ENCODE measurements around the gene C22orf42. TPM values are rescaled to one million over a fixed set of nuclear protein-coding genes. Genes with fewer than 3 reads are reported as not detected.

C22orf42 gene
- total and polyA plus RNA-seq, 2 donors (not counting 1 experiment from before 2014, with no cell fraction given), result not detected

- Histone ChIP-seq H2AFZ (ENCODE audit: low read length) (no peak overlapping the region), H3K79me2 (ENCODE audit: control insufficient read depth, insufficient read depth, low read length) (no peaks in the 10 kb centered on the region), H3K4me2 (ENCODE audit: extremely low read depth, insufficient read depth, low read length) (no peak overlapping the region), H3K9ac (ENCODE audit: insufficient read depth, low read length) (no peak overlapping the region), H3K4me1 (ENCODE audit: control insufficient read depth, extremely low read depth, insufficient read depth, low read length) (no peaks in the 10 kb centered on the region), H3K27me3 (ENCODE audit: control insufficient read depth, insufficient read depth, low read length) (peaks cover 4% of the 10 kb centered on the region), H3K36me3 (ENCODE audit: control insufficient read depth, insufficient read depth, low read length) (no peaks in the 10 kb centered on the region), H4K20me1 (ENCODE audit: control insufficient read depth, extremely low read depth, insufficient read depth, low read length) (no peaks in the 10 kb centered on the region), H3K9me3 (ENCODE audit: control insufficient read depth, insufficient read depth, low read depth, low read length) (no peaks in the 10 kb centered on the region), H3K27ac (ENCODE audit: insufficient read depth, low read length) (no peak overlapping the region), H3K4me3 (replicated peaks in 1 of 4; ENCODE audit: control extremely low read depth in 1 of 4, insufficient read depth in 1 of 4, low read depth in 3 of 4, low read length in 4 of 4) (no peak overlapping the region)
- TF ChIP-seq EZH2 (IDR thresholded peaks at IDR 0.05; ENCODE audit: low read length, missing control alignments) (no peak), CTCF (conservative IDR thresholded peaks at IDR 0.05 in 1 of 2, IDR thresholded peaks at IDR 0.05 in 1 of 2; ENCODE audit: low read depth in 1 of 2, low read length in 2 of 2) (no peak)
- DNase-seq (ENCODE audit: low read depth in 2 of 2), result no peak
These were observed 44.3 kb upstream of the C22orf42 start for GRCh38 chr22:32203181-32204039.

GRCh38 chr22:32202539-32203180, 43.6 kb upstream of the C22orf42 start:
- Histone ChIP-seq H3K27ac (ENCODE audit: insufficient read depth, low read length) (no peak overlapping the region), H3K4me1 (ENCODE audit: control insufficient read depth, extremely low read depth, insufficient read depth, low read length) (no peaks in the 10 kb centered on the region), H4K20me1 (ENCODE audit: control insufficient read depth, extremely low read depth, insufficient read depth, low read length) (no peaks in the 10 kb centered on the region), H3K36me3 (ENCODE audit: control insufficient read depth, insufficient read depth, low read length) (no peaks in the 10 kb centered on the region), H3K9me3 (ENCODE audit: control insufficient read depth, insufficient read depth, low read depth, low read length) (no peaks in the 10 kb centered on the region), H2AFZ (ENCODE audit: low read length) (no peak overlapping the region), H3K9ac (ENCODE audit: insufficient read depth, low read length) (no peak overlapping the region), H3K4me3 (replicated peaks in 1 of 4; ENCODE audit: control extremely low read depth in 1 of 4, insufficient read depth in 1 of 4, low read depth in 3 of 4, low read length in 4 of 4) (no peak overlapping the region), H3K4me2 (ENCODE audit: extremely low read depth, insufficient read depth, low read length) (no peak overlapping the region), H3K27me3 (ENCODE audit: control insufficient read depth, insufficient read depth, low read length) (peaks cover 4% of the 10 kb centered on the region), H3K79me2 (ENCODE audit: control insufficient read depth, insufficient read depth, low read length) (no peaks in the 10 kb centered on the region)
- peak; percentile 16 to 41 for DNase-seq (ENCODE audit: low read depth in 2 of 2)
- no peak for TF ChIP-seq EZH2 (IDR thresholded peaks at IDR 0.05; ENCODE audit: low read length, missing control alignments)
- TF ChIP-seq CTCF (conservative IDR thresholded peaks at IDR 0.05 in 1 of 2, IDR thresholded peaks at IDR 0.05 in 1 of 2; ENCODE audit: low read depth in 1 of 2, low read length in 2 of 2), result peak; percentile 36 to 45

GRCh38 chr22:32202161-32202538, 43.0 kb upstream of the C22orf42 start:
- no peak overlapping the region for H3K4me3 ChIP-seq (replicated peaks in 1 of 4; ENCODE audit: control extremely low read depth in 1 of 4, insufficient read depth in 1 of 4, low read depth in 3 of 4, low read length in 4 of 4)
- no peaks in the 10 kb centered on the region for H4K20me1 ChIP-seq (ENCODE audit: control insufficient read depth, extremely low read depth, insufficient read depth, low read length)
- no peak overlapping the region for H3K4me2 ChIP-seq (ENCODE audit: extremely low read depth, insufficient read depth, low read length)
- H3K36me3 ChIP-seq (ENCODE audit: control insufficient read depth, insufficient read depth, low read length), result no peaks in the 10 kb centered on the region
- H2AFZ ChIP-seq (ENCODE audit: low read length), result no peak overlapping the region
- H3K27me3 ChIP-seq (ENCODE audit: control insufficient read depth, insufficient read depth, low read length), result peaks cover 4% of the 10 kb centered on the region
- no peak overlapping the region for H3K27ac ChIP-seq (ENCODE audit: insufficient read depth, low read length)
- H3K79me2 ChIP-seq (ENCODE audit: control insufficient read depth, insufficient read depth, low read length), result no peaks in the 10 kb centered on the region
- no peaks in the 10 kb centered on the region for H3K4me1 ChIP-seq (ENCODE audit: control insufficient read depth, extremely low read depth, insufficient read depth, low read length)
- no peaks in the 10 kb centered on the region for H3K9me3 ChIP-seq (ENCODE audit: control insufficient read depth, insufficient read depth, low read depth, low read length)
- H3K9ac ChIP-seq (ENCODE audit: insufficient read depth, low read length), result no peak overlapping the region
- no peak for TF ChIP-seq CTCF (conservative IDR thresholded peaks at IDR 0.05 in 1 of 2, IDR thresholded peaks at IDR 0.05 in 1 of 2; ENCODE audit: low read depth in 1 of 2, low read length in 2 of 2)
- no peak for TF ChIP-seq EZH2 (IDR thresholded peaks at IDR 0.05; ENCODE audit: low read length, missing control alignments)
- DNase-seq (ENCODE audit: low read depth in 2 of 2), result no peak

Measured in fibroblast of lung (primary cell).